Measurements from ENCODE around the gene SPINT4. TPM values are rescaled to one million over a fixed set of nuclear protein-coding genes. Genes with fewer than 3 reads are reported as not detected.

The SPINT4 gene
- total RNA-seq, 1 experiment from 2014 or later: not detected

- DNase-seq (ENCODE audit: low read depth): no peak
These were observed 43.2 kb downstream of the SPINT4 start for GRCh38 chr20:45765307-45765875.

DNA sequence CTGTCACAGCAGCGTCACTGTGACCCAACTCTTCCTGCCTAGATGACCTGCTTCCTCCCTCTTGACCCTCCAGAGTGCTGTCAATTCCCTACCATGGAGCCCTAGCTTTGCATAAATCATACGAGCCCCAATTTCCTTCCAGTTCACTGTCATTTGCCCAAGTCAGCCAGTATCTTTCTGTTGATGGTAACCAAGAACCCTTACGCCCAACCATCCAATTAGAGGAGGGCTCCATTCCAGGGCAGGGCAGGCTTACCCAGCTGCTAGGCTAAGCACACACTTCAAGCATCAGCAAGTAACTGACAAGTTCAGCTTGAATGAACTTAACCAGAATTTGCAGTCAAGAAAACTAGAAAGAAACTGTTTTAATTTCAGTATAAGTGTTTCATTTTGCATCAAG is 43.8 kb downstream of the SPINT4 start:
- no peak for DNase-seq (ENCODE audit: low read depth)

DNA sequence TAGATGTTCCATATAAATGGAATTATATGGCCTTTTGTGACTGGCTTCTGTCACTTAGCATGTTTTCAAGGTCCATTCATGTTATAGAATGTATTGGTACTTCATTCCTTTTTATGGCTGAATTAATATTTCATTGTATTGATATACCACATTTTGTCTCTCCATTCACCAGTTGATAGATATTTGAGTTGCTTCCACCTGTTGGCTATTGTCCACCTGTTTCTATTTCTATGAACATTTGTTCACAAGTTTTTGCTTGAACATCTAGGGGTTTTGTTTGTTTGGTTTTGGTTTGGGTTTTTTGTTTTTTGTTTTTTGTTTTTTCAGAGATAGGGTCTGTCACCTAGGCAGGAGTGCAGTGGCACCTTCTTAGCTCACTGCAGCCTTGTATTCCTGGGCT is 46.3 kb downstream of the SPINT4 start:
- DNase-seq (ENCODE audit: low read depth): no peak

DNA sequence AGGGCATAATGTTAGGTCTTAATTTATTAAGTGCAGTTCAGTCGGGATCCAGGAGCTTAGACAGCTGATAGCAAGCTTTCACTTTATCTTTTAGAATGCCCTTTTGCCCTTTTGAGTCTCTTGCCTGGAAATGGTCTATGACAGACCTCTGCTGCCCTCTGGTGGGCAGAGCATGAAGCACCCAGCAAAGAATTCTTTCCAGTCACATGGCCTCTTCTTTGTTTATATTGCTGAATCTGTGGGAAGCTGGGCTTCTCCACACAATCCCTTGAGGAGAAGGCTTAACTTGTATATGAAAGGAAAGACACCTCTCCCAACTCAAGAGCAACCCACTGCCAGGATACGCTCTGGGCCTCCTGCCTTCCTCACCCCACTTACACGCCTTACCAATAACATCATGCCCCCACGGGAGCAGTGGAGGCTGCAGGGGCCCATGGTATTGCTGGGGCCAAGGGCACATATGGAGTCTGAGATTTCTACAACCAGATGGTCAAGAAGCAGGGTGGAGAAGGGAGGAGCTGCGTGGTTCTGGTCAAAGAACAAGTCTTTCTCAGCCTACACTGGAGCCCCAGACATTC is 49.1 kb downstream of the SPINT4 start:
- DNase-seq (ENCODE audit: low read depth): peak; percentile 83

- DNase-seq (ENCODE audit: low read depth): no peak
These were observed 50.5 kb downstream of the SPINT4 start for GRCh38 chr20:45772693-45773092.

GRCh38 chr20:45774945-45775344 is 52.8 kb downstream of the SPINT4 start:
- no peak for DNase-seq (ENCODE audit: low read depth)

- DNase-seq (ENCODE audit: low read depth): no peak
These were observed 53.3 kb downstream of the SPINT4 start for GRCh38 chr20:45775411-45775810.

Other genes starting within 250 kb of the SPINT4 start
- not detected in 2 replicates for gene SPINT3, start 206.7 kb upstream of the SPINT4 start, total RNA-seq (2014; rRNA removed; shearing (Covaris generic))
- not detected in 2 replicates for gene WFDC6, start 182.9 kb upstream of the SPINT4 start, total RNA-seq (2014; rRNA removed; shearing (Covaris generic))
- gene EPPIN, start 174.9 kb upstream of the SPINT4 start, total RNA-seq (2014; rRNA removed; shearing (Covaris generic)): not detected in 2 replicates
- gene WFDC8, start 143.1 kb upstream of the SPINT4 start, total RNA-seq (2014; rRNA removed; shearing (Covaris generic)): not detected in 2 replicates
- not detected in 2 replicates for gene WFDC10A, start 92.6 kb upstream of the SPINT4 start, total RNA-seq (2014; rRNA removed; shearing (Covaris generic))
- gene WFDC9, start 91.1 kb upstream of the SPINT4 start, total RNA-seq (2014; rRNA removed; shearing (Covaris generic)): not detected in 2 replicates
- not detected in 2 replicates for gene WFDC11, start 52.1 kb upstream of the SPINT4 start, total RNA-seq (2014; rRNA removed; shearing (Covaris generic))
- not detected in 2 replicates for gene WFDC13, start 20.3 kb upstream of the SPINT4 start, total RNA-seq (2014; rRNA removed; shearing (Covaris generic))
- gene WFDC10B, start 17.3 kb upstream of the SPINT4 start, total RNA-seq (2014; rRNA removed; shearing (Covaris generic)): 0.88 and 3.5 TPM in 2 replicates
- gene WFDC3, start 69.5 kb downstream of the SPINT4 start, total RNA-seq (2014; rRNA removed; shearing (Covaris generic)): 3.6 and 8.8 TPM in 2 replicates
- gene DNTTIP1, start 69.6 kb downstream of the SPINT4 start, total RNA-seq (2014; rRNA removed; shearing (Covaris generic)): 44.1 and 51.4 TPM in 2 replicates
- 606 and 673 TPM in 2 replicates for gene UBE2C, start 90.3 kb downstream of the SPINT4 start, total RNA-seq (2014; rRNA removed; shearing (Covaris generic))
- 0.36 TPM in 1 of 2 replicates, not detected in the other for gene TNNC2, start 105.0 kb downstream of the SPINT4 start, total RNA-seq (2014; rRNA removed; shearing (Covaris generic))
- 54.1 and 59.8 TPM in 2 replicates for gene SNX21, start 111.5 kb downstream of the SPINT4 start, total RNA-seq (2014; rRNA removed; shearing (Covaris generic))
- 102 and 119 TPM in 2 replicates for gene ACOT8, start 135.0 kb downstream of the SPINT4 start, total RNA-seq (2014; rRNA removed; shearing (Covaris generic))
- 9.3 and 9.4 TPM in 2 replicates for gene ZSWIM3, start 135.3 kb downstream of the SPINT4 start, total RNA-seq (2014; rRNA removed; shearing (Covaris generic))
- 17.0 and 20.4 TPM in 2 replicates for gene ZSWIM1, start 158.9 kb downstream of the SPINT4 start, total RNA-seq (2014; rRNA removed; shearing (Covaris generic))
- gene SPATA25, start 165.3 kb downstream of the SPINT4 start, total RNA-seq (2014; rRNA removed; shearing (Covaris generic)): 0.98 TPM in 1 of 2 replicates, not detected in the other
- 3.0 and 5.5 TPM in 2 replicates for gene NEURL2, start 168.9 kb downstream of the SPINT4 start, total RNA-seq (2014; rRNA removed; shearing (Covaris generic))
- 168 and 187 TPM in 2 replicates for gene CTSA, start 169.0 kb downstream of the SPINT4 start, total RNA-seq (2014; rRNA removed; shearing (Covaris generic))
- gene PLTP, start 189.8 kb downstream of the SPINT4 start, total RNA-seq (2014; rRNA removed; shearing (Covaris generic)): 36.8 and 47.1 TPM in 2 replicates
- 11.5 and 13.6 TPM in 2 replicates for gene PCIF1, start 212.3 kb downstream of the SPINT4 start, total RNA-seq (2014; rRNA removed; shearing (Covaris generic))
- gene ZNF335, start 249.9 kb downstream of the SPINT4 start, total RNA-seq (2014; rRNA removed; shearing (Covaris generic)): 11.9 and 12.0 TPM in 2 replicates